GM12801 (cell line): Measurements from ENCODE around the gene TEX264.

Source experiments
- TF ChIP-seq, protein P1 (sequence below): IDR thresholded peaks from one replicate; pipeline ENCODE4 v1.5.1; 2011; ENCODE audit warnings: control low read depth; ENCODE audit not compliant: insufficient read length; ENCODE audit errors: extremely low read depth

Gene TEX264

DNA sequence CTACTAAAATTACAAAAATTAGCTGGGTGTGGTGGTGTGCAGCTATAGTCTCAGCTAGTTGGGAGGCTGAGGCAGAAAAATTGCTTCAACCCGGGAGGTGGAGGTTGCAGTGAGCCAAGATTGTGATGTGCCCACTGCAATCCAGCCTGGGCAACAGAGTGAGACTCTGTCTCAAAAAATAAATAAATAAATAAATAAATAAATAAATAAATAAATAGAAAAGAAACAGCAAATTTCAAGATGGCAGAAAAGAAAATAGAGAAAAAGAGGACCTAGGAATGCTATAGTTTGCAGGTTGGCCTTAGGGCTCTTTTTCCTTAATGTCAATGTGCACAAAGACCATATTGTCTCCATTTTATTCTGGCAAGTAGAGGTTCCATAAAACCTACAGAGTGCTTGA, 79.8 kb downstream of the TEX264 start:
- TF ChIP-seq, protein P1, sequence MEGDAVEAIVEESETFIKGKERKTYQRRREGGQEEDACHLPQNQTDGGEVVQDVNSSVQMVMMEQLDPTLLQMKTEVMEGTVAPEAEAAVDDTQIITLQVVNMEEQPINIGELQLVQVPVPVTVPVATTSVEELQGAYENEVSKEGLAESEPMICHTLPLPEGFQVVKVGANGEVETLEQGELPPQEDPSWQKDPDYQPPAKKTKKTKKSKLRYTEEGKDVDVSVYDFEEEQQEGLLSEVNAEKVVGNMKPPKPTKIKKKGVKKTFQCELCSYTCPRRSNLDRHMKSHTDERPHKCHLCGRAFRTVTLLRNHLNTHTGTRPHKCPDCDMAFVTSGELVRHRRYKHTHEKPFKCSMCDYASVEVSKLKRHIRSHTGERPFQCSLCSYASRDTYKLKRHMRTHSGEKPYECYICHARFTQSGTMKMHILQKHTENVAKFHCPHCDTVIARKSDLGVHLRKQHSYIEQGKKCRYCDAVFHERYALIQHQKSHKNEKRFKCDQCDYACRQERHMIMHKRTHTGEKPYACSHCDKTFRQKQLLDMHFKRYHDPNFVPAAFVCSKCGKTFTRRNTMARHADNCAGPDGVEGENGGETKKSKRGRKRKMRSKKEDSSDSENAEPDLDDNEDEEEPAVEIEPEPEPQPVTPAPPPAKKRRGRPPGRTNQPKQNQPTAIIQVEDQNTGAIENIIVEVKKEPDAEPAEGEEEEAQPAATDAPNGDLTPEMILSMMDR, result no peak

DNA sequence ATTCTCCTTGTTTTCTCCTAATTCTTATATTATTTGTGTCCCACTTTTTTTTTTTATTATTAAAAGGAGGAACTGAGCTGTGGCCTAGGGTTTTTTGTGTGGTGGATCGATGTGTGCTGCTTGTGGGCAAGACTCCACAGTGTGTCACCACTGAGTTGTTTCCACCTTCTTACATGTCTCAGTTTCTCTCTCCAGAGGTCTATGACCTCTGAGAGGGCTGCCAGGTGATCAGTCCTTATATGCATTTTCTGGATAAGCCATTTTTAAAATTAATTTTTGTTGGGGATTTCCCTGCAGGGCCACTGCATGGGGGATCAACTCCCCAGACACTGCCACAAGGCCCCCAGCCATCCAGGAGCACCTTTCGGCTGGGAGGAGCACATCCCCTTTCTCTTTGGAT, 80.2 kb downstream of the TEX264 start:
- TF ChIP-seq, protein P1, result no peak
